AG08396 (cell line): ENCODE measurements around the gene PACS2.
"Not testable (repeated sequence)": the region's sequence is repeated elsewhere in the genome, so short reads cannot be mapped to it uniquely, and the experiment has no call there.

ENCODE experiments used
- DNase-seq: peaks from one replicate; pipeline ENCODE4 v3.0.0; 2012; ENCODE audit warnings: low spot score, mixed read lengths

Gene PACS2

GRCh38 chr14:105350450-105351244 is 36.1 kb downstream of the PACS2 start:
- DNase-seq = no peak

GRCh38 chr14:105351410-105351809 is 36.9 kb downstream of the PACS2 start:
- no peak for DNase-seq

DNA sequence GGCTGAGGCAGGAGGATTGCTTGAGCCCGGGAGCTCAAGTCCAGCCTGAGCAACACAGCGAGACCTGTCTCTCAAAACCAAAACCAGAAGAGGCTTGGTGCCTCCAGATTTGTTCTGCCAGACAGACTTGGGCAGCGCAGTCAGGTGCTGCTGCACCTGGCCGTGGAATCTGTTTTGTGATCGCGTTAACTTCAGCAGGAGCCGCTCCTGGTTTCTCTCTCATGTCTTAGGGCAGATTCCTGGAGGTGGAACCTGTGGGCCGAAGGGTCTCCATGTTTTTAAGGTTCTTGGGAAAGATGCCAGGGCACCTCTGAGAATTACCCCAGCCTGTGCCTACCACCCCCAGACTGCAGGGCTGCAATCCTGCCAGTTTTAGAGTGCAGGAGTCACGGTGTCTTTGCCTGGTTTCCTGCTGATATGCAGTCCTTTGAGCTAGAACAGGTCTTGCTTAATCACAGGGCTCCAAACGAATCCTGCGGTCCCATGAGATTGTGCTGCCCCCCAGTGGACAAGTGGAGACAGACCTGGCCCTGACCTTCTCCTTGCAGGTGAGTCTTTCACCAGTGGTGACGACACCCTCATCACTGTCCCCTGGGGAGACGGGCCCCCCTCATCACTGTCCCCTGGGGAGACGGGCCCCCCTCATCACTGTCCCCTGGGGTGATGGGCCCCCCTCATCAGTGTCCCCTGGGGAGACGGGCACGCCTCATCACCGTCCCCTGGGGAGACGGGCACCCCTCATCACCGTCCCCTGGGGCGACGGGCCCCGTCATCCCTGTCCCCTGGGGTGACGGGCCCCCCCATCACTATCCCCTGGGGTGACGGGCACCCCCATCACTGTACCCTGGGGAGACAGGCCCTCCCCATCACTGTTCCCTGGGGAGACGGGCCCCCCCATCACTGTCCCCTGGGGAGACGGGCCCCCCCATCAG is 37.6 kb downstream of the PACS2 start:
- peak; percentile 96 for DNase-seq

GRCh38 chr14:105353136-105353535 is 38.6 kb downstream of the PACS2 start:
- no peak for DNase-seq

GRCh38 chr14:105354541-105354940 is 40.0 kb downstream of the PACS2 start:
- no peak for DNase-seq

DNA sequence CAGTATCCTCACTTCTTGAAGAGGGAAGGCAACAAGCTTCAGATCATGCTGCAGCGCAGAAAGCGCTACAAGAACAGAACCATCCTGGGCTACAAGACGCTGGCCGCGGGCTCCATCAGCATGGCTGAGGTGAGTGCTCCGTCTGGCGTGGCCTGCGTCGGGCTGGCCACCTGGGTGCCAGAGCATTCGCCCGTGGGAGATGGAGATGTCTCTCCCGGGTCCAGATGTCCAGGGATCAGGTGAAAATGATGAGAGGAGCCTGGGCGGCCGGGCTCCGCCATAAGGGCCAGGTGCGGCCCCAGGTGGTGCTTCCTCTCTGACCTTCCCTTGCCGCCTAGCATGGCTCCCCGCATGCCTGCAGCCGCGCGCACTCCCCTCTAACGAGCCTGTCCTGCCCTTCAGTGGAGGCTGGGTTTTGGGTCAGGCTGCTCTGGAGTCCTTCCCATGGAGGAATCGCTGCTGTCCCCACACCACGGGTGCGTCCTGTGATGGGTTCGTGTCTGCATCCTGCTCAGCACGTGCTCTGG is 40.6 kb downstream of the PACS2 start:
- DNase-seq = no peak

DNA sequence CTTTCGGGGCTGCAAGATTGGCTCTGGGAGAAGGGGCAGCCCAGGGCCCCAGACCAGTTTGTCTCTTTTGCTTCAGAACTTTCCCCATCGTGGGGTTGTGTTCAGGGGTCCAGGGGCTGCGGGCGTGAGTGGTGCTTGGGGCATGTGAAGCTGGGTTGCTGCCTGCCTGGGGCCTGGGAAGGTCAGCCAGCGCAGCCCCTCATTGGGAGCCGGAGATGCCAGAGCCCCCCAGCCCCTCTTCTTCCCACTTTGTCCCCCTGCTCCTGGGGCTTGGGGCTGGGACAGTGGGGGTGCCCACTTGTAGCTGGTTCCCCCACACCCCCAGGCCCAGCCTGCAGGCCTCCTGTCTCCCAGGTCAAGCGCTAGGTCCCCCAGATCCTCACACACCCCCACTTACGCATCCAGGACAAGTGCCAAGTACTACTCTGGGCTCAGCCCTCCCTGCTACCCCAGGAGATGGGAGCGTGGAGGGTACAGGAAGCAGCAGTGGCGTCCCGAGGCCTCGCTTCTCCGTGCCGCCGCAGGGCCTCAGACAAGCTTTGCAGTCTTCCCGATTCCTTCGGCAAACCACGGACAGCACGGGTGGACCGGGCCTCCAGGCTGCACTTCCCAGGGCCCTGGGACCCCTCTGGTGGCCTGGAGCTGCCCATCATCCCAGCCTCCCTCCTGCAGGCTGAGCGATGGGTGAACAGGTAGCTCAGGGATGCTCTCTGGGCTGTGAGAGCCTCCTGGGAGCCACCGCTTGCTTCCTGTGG is 41.5 kb downstream of the PACS2 start:
- no peak for DNase-seq

DNA sequence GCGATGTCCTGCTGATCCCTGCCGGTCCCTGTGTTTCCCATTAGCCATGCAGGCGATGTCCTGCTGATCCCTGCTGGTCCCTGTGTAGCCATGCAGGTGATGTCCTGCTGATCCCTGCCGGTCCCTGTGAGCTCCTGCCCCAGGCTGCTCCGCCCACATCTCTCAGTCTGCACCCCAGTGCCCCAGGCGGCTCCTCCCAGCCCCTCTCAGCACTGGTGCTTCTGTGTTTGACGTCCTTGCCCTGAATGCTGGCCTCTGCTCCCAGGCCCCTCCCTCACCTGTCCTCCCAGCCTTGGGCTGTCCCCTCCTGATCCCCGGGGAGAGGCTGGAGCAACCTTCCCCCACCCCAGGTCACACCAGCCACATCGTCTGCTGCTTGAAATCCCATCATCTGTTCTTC is 42.4 kb downstream of the PACS2 start:
- no peak for DNase-seq

- DNase-seq = no peak
These were observed 43.1 kb downstream of the PACS2 start for GRCh38 chr14:105357626-105358025.

DNA sequence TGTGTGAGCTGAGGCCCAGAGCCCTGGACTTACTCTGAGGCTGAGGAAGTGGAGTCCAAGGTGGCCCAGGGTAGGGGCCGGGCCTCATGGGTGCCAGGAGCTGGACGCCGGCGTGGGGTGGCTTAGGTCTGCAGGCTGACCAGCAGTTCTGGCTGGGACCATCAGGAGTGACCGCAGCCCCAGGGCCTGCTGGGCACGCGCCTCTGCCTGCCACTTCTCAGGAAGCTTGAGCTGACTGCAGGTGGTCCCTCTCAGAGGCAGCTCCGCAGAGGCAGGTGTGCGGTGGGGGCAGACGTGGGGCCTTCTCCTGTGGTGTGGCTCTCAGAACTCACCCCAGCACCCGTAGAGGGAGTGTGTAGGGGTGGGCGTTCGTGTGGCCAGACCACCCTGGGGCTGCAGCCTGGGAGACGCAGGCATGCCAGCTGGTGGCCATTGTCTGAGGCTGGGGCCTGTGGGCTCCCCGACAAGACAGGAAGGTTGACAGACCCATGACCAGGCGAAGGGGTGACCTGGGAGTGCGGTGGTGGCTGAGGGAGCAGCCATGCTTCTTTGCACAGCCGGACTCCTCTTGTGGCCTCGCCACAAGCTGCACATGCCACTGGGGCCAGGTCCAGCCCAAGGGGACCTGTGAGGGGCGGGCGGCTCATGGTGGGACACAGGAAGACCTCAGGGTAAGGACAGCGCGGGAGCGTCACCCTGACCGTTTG is 43.7 kb downstream of the PACS2 start:
- no peak for DNase-seq

GRCh38 chr14:105358943-105359342 is 44.4 kb downstream of the PACS2 start:
- no peak for DNase-seq

GRCh38 chr14:105361412-105361811 is 46.9 kb downstream of the PACS2 start:
- not testable (repeated sequence) for DNase-seq

GRCh38 chr14:105363847-105364708 is 49.5 kb downstream of the PACS2 start:
- DNase-seq = peak; percentile 98

DNA sequence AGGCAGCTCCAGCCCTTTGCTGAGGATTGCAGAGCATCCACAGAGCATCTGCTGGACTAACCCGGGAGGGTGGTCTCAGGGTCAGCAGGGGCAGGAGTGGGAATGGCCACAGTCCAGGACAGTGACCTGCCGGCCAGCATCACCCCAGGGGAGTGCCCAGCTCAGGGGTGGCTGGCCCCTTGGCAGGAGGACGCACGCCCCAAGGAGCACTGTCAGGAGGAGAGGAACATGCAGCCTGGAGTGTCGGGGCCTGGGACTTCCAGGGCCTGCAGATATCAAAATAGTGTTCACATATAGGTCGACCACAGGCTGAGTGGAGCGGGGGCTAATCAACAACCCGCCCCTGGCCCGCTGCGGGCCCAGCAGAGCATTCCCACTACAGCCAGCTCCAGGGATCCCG is 50.6 kb downstream of the PACS2 start:
- no peak for DNase-seq

DNA sequence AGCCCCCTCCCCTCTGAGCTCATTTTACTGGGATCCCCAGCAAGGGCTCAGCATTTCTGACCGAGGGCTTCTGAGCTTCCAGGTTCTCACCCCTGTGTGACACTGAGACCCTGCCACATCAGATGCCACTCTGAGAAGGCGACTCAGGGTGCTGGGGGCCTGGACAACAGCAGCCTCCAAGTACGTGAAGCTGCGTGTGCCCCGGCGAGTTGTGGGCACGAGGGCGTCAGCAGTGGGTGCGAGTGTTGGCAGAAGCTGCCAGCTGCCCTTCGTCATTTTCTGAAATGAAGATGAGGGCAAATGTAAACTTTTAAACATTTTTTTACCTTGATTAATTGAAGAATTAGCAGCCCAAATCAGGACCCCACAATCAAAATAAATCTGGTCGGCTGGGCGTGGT is 51.1 kb downstream of the PACS2 start:
- DNase-seq = no peak

GRCh38 chr14:105366386-105367074 is 52.0 kb downstream of the PACS2 start:
- DNase-seq = no peak

DNA sequence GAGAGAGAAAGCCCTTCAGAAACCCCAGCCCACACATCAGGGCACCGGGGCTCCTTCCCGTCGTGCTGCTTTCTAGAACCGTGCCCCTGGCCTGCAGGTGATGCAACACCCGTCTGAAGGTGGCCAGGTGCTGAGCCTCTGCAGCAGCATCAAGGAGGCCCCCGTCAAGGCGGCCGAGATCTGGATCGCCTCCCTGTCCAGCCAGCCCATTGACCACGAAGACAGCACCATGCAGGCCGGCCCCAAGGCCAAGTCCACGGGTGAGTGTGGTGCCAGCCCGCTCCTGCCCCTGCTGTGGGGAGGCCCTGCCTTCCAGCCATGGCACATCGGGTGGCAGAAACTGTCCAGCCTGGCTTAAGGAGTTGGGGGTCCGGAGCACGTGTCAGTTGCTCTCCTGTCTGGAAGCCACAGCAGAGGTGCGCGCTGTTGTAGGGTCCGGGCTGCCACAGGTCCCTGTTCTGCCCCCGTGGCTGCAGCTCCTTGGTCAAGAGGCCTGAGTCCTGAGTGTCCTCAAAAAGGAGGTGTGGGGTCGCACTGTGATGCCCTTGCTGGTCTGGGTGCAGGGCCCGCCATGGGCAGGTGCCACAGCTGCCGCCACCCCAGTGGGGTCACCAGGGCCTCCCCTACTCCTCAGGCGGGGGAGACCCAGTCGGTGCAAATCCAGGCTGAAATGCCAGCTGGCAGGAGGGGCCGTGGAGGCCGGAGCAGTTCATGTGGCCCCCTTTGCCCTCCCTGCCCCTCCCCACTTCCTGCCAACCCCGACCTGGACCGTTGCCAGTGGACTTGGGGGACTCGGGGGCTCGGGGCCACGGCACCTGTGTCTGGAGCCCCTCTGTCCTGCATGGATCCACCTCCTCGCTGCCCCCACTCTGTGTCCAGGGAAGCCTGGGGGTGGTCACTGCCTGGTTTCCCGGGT is 52.8 kb downstream of the PACS2 start:
- no peak for DNase-seq

- no peak for DNase-seq
These were observed 53.5 kb downstream of the PACS2 start for GRCh38 chr14:105368032-105368417.

DNA sequence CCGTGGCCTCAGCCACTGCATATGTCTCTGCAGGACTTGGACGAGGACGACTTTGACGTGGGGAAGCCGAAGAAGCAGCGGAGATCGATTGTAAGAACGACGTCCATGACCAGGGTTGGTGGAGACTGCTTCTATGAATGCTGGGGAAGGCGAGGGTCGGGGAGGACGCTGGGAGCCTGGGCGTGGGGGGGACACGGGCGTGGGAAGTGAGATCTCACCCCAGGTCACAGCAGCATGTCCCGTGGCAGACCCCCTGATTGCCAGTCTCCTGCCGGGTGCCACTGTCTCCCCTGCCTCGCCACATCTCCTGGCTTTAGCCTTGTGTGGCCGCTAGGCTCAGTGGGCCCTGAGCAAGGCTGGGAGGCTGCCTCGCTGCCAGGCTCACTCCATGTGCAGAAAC is 53.9 kb downstream of the PACS2 start:
- no peak for DNase-seq
